ENCODE data around the gene SHC4.
"Not testable (repeated sequence)": the region's sequence is repeated elsewhere in the genome, so short reads cannot be mapped to it uniquely, and the experiment has no call there.

DNA sequence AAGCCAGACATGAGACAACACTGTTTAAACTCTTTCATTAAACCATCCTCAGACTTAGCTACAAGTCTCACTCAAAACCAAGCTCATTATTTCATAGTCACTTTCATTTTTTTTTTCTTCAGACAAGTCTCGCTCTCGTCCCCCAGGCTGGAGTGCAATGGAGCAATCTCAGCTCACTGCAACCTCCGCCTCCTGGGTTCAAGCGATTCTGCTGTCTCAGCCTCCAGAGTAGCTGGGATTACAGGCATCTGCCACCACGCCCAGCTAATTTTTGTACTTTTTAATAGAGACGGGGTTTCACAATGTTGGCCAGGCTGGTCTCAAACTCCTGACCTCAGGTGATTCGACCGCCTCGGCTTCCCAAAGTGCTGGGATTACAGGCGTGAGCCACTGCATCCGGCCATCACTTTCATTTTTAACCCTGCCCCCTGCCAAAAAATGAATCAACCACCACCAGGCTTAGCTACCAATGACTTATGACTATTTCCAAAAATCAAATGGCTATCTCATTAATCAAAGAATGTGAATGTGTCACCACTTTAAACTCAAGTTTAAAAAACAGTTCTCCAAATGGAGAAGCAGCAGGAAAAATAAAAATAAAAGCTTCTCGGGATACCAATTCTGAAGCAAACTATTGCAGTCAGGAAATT lies 173.1 kb downstream of the SHC4 start:
- TF ChIP-seq, protein P1, sequence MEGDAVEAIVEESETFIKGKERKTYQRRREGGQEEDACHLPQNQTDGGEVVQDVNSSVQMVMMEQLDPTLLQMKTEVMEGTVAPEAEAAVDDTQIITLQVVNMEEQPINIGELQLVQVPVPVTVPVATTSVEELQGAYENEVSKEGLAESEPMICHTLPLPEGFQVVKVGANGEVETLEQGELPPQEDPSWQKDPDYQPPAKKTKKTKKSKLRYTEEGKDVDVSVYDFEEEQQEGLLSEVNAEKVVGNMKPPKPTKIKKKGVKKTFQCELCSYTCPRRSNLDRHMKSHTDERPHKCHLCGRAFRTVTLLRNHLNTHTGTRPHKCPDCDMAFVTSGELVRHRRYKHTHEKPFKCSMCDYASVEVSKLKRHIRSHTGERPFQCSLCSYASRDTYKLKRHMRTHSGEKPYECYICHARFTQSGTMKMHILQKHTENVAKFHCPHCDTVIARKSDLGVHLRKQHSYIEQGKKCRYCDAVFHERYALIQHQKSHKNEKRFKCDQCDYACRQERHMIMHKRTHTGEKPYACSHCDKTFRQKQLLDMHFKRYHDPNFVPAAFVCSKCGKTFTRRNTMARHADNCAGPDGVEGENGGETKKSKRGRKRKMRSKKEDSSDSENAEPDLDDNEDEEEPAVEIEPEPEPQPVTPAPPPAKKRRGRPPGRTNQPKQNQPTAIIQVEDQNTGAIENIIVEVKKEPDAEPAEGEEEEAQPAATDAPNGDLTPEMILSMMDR (optimal IDR thresholded peaks at IDR 0.05 in 1 of 3, IDR thresholded peaks at IDR 0.05 in 1 of 3, conservative IDR thresholded peaks at IDR 0.05 in 1 of 3; ENCODE audit: extremely low read depth in 1 of 3, insufficient read depth in 2 of 3, low read length in 3 of 3) = not testable (repeated sequence)
- TF ChIP-seq EZH2 (IDR thresholded peaks at IDR 0.05; ENCODE audit: low read length) = not testable (repeated sequence)
